GM20000 (cell line): ENCODE data around the gene BCL2L14.

Experiments
- DNase-seq: peaks from one replicate; pipeline ENCODE4 v3.0.0; 2012; ENCODE audit warnings: low spot score
- TF ChIP-seq, protein P1 (sequence below): IDR thresholded peaks from 2 replicates; pipeline ENCODE4 v1.5.1; 2012; ENCODE audit warnings: mild to moderate bottlenecking, control low read depth; ENCODE audit errors: extremely low read depth, missing control alignments

The BCL2L14 gene

DNA sequence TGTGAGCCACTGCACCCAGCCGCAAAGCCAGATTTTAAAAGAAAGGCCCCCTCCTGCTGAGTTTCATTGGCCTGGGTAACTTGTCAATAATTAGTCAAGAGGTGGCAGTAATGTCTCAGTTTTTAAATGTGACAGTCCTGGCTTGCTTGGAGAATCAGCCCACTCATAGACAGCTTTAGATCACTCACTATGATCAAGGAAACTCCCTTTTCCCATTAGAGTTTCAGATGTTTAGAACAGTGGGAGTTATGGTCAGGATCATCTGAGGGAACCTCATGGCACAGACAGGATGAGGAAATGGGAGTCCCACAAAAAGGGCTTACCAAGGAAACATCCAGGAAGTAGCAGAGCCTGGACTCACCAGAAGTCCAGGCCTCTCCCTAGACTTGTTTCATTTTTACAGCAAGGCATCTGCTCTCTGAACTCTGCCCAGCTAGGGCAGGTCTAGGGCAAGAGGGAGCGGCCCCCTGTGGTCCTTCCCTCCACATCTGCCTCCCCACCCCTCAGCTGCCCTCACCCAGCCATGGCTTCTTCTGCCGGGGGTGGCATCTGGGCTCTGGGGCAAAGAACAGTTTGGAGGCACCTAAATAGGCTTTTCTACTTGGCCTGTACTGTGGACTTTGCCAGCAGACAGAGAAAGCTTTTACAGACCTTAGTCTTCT, 11.2 kb downstream of the BCL2L14 start:
- peak; percentile 65 for DNase-seq
- TF ChIP-seq, protein P1, sequence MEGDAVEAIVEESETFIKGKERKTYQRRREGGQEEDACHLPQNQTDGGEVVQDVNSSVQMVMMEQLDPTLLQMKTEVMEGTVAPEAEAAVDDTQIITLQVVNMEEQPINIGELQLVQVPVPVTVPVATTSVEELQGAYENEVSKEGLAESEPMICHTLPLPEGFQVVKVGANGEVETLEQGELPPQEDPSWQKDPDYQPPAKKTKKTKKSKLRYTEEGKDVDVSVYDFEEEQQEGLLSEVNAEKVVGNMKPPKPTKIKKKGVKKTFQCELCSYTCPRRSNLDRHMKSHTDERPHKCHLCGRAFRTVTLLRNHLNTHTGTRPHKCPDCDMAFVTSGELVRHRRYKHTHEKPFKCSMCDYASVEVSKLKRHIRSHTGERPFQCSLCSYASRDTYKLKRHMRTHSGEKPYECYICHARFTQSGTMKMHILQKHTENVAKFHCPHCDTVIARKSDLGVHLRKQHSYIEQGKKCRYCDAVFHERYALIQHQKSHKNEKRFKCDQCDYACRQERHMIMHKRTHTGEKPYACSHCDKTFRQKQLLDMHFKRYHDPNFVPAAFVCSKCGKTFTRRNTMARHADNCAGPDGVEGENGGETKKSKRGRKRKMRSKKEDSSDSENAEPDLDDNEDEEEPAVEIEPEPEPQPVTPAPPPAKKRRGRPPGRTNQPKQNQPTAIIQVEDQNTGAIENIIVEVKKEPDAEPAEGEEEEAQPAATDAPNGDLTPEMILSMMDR = peak; percentile 4

DNA sequence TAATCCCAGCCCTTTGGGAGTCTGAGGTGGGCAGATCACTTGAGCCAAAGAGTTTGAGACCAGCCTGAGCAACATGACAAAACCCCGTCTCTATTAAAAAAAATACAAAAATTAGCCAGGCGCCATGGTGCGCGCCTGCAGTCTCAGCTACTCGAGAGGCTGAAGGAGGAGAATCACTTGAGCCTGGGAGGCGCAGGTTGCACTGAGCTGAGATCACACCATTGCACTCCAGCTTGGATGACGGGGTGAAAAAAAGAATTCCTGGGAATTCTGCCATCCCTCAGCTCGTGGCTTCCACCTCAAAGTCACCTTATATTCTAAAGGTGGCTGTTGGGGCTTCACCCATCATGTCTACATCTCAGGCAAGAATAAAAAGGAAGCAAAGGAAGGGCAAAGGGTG, 12.9 kb downstream of the BCL2L14 start:
- TF ChIP-seq, protein P1 = no peak
- no peak for DNase-seq

DNA sequence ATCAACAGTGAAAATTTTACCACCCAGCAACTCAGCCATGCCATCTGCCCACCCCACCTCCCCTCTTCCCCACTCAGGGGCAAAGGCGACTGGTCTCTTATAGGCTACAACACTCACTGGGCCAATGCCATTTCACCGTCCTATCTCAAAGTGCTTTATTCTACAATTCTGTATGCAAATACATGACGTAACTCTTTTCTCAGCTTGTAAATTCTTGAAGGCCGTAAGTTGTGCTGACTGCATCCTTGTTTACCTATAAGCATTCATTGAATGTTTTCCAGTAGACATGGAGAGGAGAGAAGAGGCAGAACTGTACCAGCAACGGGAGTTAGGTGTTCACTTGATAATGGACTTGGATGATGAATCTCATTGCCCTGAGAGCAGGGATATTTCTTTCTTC, 15.6 kb downstream of the BCL2L14 start:
- no peak for DNase-seq
- TF ChIP-seq, protein P1 = no peak

DNA sequence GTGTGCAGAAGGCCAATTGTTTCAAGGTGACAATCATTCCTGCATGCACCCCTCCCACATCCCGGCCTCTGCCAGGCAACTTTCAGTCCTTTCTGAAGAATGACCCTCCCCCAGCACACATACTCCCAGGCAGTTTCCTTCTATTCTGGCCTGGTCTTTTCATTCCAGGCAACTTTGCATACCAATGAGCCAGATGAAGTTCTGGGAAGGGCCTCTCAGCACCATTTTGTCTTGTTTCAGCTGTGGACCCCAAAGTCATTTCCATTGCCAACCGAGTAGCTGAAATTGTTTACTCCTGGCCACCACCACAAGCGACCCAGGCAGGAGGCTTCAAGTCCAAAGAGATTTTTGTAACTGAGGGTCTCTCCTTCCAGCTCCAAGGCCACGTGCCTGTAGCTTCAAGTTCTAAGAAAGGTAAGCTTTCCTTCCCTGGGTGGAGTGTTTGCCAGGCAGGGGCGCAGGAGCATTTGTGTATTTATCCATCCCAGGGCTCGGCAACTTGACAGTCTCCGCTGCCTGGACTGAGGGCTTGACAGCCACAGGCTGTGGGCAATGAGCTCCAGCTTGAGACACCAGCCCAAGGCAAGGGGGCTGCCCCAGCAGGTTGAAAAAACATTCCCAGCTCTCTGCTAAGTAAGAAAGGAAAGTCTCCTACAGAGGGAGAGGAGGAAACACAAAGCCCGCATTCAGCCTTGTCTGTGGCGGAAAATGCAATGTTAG, 16.4 kb downstream of the BCL2L14 start:
- TF ChIP-seq, protein P1 = no peak

DNA sequence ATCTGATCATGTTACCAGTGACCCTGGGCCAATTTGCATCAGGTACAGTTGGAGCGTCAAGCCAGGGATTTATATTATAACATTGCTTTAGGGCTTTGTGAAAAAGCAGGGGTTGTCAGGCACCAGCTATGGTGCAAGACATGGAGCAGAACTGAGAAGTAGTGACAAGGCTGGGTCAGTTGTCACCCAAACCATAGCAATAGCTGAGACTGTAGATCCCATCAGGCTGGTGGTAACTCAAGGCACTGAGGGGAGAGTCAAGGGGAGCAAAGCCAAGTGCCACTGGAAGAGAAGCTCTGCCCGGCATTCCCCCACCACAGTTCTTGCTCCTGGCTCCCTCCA, 16.9 kb downstream of the BCL2L14 start:
- TF ChIP-seq, protein P1 = no peak
- no peak for DNase-seq

More for the DNA sequence above, 16.4 kb downstream of the BCL2L14 start:
- DNase-seq = no peak

DNA sequence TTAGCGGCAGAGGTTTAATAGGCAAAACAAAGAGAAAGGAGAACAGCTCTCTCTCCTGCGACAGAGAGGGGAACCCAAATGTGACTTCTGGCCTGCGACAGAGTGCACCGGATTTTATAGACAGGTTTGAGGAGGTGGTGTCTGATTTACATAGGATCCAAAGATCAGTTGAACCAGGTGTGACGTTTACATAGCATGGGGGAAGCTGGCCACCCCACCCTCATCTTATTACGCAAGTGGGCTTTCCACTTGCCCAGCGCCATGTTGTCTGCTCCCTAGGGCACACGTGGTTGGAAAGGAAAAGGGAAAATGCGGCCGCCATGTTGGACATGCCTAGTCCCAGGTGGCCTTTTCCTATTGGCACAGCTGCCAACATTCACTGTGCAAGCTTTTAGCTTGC, 17.4 kb downstream of the BCL2L14 start:
- no peak for DNase-seq
- TF ChIP-seq, protein P1 = no peak

DNA sequence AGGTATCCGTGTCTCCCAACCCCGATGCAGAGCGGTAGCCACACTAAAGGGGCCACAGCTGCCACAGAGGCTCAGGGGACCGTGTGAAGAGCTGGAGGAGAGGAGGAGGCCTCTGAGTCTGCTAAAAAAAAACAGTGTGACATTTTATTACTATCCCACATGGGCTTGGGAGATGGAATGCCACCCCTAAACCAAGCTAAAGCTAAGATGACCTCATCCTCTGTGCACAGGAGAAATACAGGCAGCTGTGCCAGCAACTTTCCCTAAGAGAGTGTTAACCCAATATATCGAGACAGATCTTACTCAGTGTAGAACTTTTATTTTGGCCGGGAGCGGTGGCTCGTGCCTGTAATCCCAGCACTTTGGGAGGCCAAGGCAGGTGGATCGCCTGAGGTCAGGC, 18.0 kb downstream of the BCL2L14 start:
- TF ChIP-seq, protein P1 = no peak
- no peak for DNase-seq
